Calu3 (cell line): ENCODE results near the gene ADSS1. TPM values are rescaled to one million over a fixed set of nuclear protein-coding genes. Genes with fewer than 3 reads are reported as not detected.

Experiments used
- BruUV-seq: library from RNA; stranded (reverse); fragments of 400-500 nt; replicated peaks from 2 replicates; lab custom pipeline; 2021; lab: Mats Ljungman, UMichigan
- CTCF ChIA-PET: fragments of 300-600 bp; sonication (Branson Sonifier 250); formaldehyde crosslinking; loops from one replicate; lab custom pipeline; 2022; ENCODE audit warnings: antibody characterized with exemption; lab: Charles Lee
- DNase-seq: peaks from one replicate; pipeline ENCODE4 v3.0.0; 2022
- H3K27ac Mint-ChIP-seq: one replicate; pipeline ENCODE4 v1.8.0; 2022; ENCODE audit warnings: mixed read lengths; ENCODE audit not compliant: unreplicated experiment
- H3K27me3 Mint-ChIP-seq: one replicate; pipeline ENCODE4 v1.8.0; 2022; ENCODE audit warnings: mixed read lengths; ENCODE audit not compliant: unreplicated experiment
- H3K36me3 Mint-ChIP-seq: one replicate; pipeline ENCODE4 v1.8.0; 2022; ENCODE audit warnings: mild to moderate bottlenecking, moderate library complexity, mixed read lengths; ENCODE audit not compliant: insufficient read depth, unreplicated experiment
- H3K4me1 Mint-ChIP-seq: one replicate; pipeline ENCODE4 v1.8.0; 2022; ENCODE audit warnings: mild to moderate bottlenecking, low read depth, mixed read lengths; ENCODE audit not compliant: unreplicated experiment
- H3K4me3 Mint-ChIP-seq: one replicate; pipeline ENCODE4 v1.8.0; 2022; ENCODE audit warnings: mild to moderate bottlenecking, low read depth, moderate library complexity, mixed read lengths; ENCODE audit not compliant: unreplicated experiment
- H3K9me3 Mint-ChIP-seq: one replicate; pipeline ENCODE4 v1.8.0; 2022; ENCODE audit warnings: low read depth, mixed read lengths; ENCODE audit not compliant: unreplicated experiment
- CTCF ChIP-seq: fragments of 200-600 bp; IDR thresholded peaks from one replicate; pipeline ENCODE4 v1.8.0; 2022; ENCODE audit warnings: antibody characterized with exemption; ENCODE audit not compliant: unreplicated experiment
- intact Hi-C: fragments of 100-400 bp; cut with micrococcal nuclease; formaldehyde crosslinking; loops from one replicate; pipeline ENCODE4 v1.10.0; 2022; ENCODE audit not compliant: unreplicated experiment
- total RNA-seq: library from RNA; stranded (reverse); gene quantifications from 2 replicates; pipeline ENCODE4 v1.2.3, GENCODE V29; 2022

The ADSS1 gene
- total RNA-seq, 1 experiment from 2014 or later: 8.6 TPM

GRCh38 chr14:104689109-104689880 is 34.7 kb upstream of the ADSS1 start, which contains the start of gene INF2:
INF2 (plus strand) TSS chr14:104689618; CDS start chr14:104701366, 11,748 bp downstream.
- no TSS peak for BruUV-seq
- Mint-ChIP-seq H3K4me3 (peak within 1 kb of the TSS; percentile 64), H3K9me3 (no peaks in the 10 kb centered on the region), H3K27ac (peak within 1 kb of the TSS; percentile 61), H3K36me3 (peaks cover 67% of the 10 kb centered on the region), H3K4me1 (peaks cover 44% of the 10 kb centered on the region), H3K27me3 (no peaks in the 10 kb centered on the region)
- DNase-seq: peak; percentile 78
- TF ChIP-seq CTCF: no peak
- CTCF ChIA-PET: interaction anchor here (0.5 to 2.8 kb wide), 4 partner anchors 8 to 23 kb away, joined by 3 to 31 read pairs (median 4); no protein-coding TSS in a partner anchor
- intact Hi-C loops: no loop called here

- CTCF ChIA-PET: interaction anchor here (0.5 to 1.1 kb wide), 3 partner anchors 9 to 24 kb away, joined by 3 to 5 read pairs (median 4); no protein-coding TSS in a partner anchor
- TF ChIP-seq CTCF: no peak
- H3K27me3 Mint-ChIP-seq: no peaks in the 10 kb centered on the region
- peak overlapping the region; percentile 64 for H3K4me3 Mint-ChIP-seq
- DNase-seq: peak; percentile 49
- peak overlapping the region; percentile 50 for H3K27ac Mint-ChIP-seq
- H3K4me1 Mint-ChIP-seq: peaks cover 40% of the 10 kb centered on the region
- H3K36me3 Mint-ChIP-seq: peaks cover 67% of the 10 kb centered on the region
- intact Hi-C loops: no loop called here
- no peaks in the 10 kb centered on the region for H3K9me3 Mint-ChIP-seq
- BruUV-seq: TSS peak; percentile 47
Measured at GRCh38 chr14:104689881-104690711, 33.9 kb upstream of the ADSS1 start.

DNA sequence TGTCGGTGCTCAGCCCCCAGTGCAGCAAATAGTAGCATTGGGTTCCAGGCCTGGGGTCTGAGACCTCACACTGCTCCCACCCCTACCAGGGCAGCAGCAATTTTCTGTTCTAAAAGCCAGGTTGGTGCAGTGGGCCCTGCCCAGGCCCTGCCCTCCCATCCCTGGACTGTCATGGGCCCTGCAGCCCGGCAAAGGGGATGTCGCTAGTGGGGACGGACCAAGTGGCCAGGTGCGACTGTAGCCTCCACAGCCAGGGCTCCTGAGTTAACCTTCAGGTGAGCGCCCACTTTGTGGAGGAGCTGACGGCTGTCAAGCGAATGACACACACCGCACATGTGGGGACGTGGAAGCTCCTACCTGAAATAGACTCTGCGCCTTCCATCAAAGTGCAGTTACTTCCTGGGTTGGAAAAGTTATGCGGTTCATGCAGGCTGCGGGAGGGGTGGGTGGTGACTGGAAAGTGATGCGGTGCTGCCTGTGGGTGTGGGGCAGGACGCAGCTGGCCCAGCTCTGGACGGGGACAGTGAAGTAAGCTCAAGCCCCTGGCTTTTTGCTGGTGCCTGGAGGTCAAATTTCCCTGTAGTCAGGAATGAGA is 33.1 kb upstream of the ADSS1 start:
- DNase-seq: no peak
- Mint-ChIP-seq H3K4me3 (peak overlapping the region; percentile 64), H3K36me3 (peaks cover 71% of the 10 kb centered on the region), H3K27ac (no peak overlapping the region), H3K27me3 (no peaks in the 10 kb centered on the region), H3K4me1 (peaks cover 39% of the 10 kb centered on the region), H3K9me3 (no peaks in the 10 kb centered on the region)
- TF ChIP-seq CTCF: no peak
- CTCF ChIA-PET: interaction anchor here (0.8 to 1.4 kb wide), 2 partner anchors 9 to 25 kb away, joined by 3 to 7 read pairs; no protein-coding TSS in a partner anchor
- no TSS peak for BruUV-seq
- intact Hi-C loops: no loop called here
